ENCODE results near the gene DCAF16. TPM values are rescaled to one million over a fixed set of nuclear protein-coding genes. Genes with fewer than 3 reads are reported as not detected.
A peak's percentile ranks its signal among the peaks of the same experiment; 100 is the strongest.

DCAF16 gene
- total RNA-seq, 2 donors from 2014 or later = 20.4 to 34.0 TPM

GRCh38 chr4:17823871-17824669 is 13.5 kb upstream of the DCAF16 start:
- H3K27me3 ChIP-seq = no peaks in the 10 kb centered on the region
- TF ChIP-seq CTCF (IDR thresholded peaks at IDR 0.05) = no peak
- H3K4me3 ChIP-seq = no peak overlapping the region
- H3K9me3 ChIP-seq = no peaks in the 10 kb centered on the region
- no peak overlapping the region for H3K9ac ChIP-seq (ENCODE audit: low read depth in 2 of 2, low read length in 2 of 2)
- no peak overlapping the region for H3K27ac ChIP-seq
- no peaks in the 10 kb centered on the region for H3K36me3 ChIP-seq
- intact Hi-C loops (cut with DNase I) = no loop called here
- no peaks in the 10 kb centered on the region for H3K4me1 ChIP-seq
- DNase-seq = no peak

GRCh38 chr4:17817027-17817426 is 6.5 kb upstream of the DCAF16 start:
- TF ChIP-seq CTCF (IDR thresholded peaks at IDR 0.05) = peak; percentile 26
- no peak for DNase-seq
- intact Hi-C loops (cut with DNase I) = loop anchor here (5.0 to 10.0 kb wide), 2 partner anchors 558 to 775 kb away; no protein-coding TSS in a partner anchor

GRCh38 chr4:17816142-17816541 is 5.6 kb upstream of the DCAF16 start:
- no peaks in the 10 kb centered on the region for H3K36me3 ChIP-seq
- no peak overlapping the region for H3K9ac ChIP-seq (ENCODE audit: low read depth in 2 of 2, low read length in 2 of 2)
- no peak for TF ChIP-seq CTCF (IDR thresholded peaks at IDR 0.05)
- no peak for DNase-seq
- peaks cover 5% of the 10 kb centered on the region for H3K4me1 ChIP-seq
- no peaks in the 10 kb centered on the region for H3K9me3 ChIP-seq
- no peak overlapping the region for H3K27ac ChIP-seq
- H3K27me3 ChIP-seq = no peaks in the 10 kb centered on the region
- intact Hi-C loops (cut with DNase I) = loop anchor here (5.0 to 10.0 kb wide), 2 partner anchors 559 to 776 kb away; no protein-coding TSS in a partner anchor
- H3K4me3 ChIP-seq = no peak overlapping the region

More at GRCh38 chr4:17817027-17817426, 6.5 kb upstream of the DCAF16 start:
- Histone ChIP-seq H3K4me3 (no peak overlapping the region), H3K9me3 (no peaks in the 10 kb centered on the region), H3K27me3 (no peaks in the 10 kb centered on the region), H3K27ac (no peak overlapping the region), H3K9ac (ENCODE audit: low read depth in 2 of 2, low read length in 2 of 2) (no peak overlapping the region), H3K4me1 (peaks cover 5% of the 10 kb centered on the region), H3K36me3 (no peaks in the 10 kb centered on the region)

- H3K9me3 ChIP-seq = no peaks in the 10 kb centered on the region
- no peaks in the 10 kb centered on the region for H3K36me3 ChIP-seq
- intact Hi-C loops (cut with DNase I) = loop anchor here (5.0 to 10.0 kb wide), 2 partner anchors 208 to 561 kb away; partner anchors contain the start of gene LCORL
- no peak overlapping the region for H3K9ac ChIP-seq (ENCODE audit: low read depth in 2 of 2, low read length in 2 of 2)
- no peak for DNase-seq
- H3K4me3 ChIP-seq = no peak overlapping the region
- no peak overlapping the region for H3K27ac ChIP-seq
- H3K27me3 ChIP-seq = no peaks in the 10 kb centered on the region
- peaks cover 8% of the 10 kb centered on the region for H3K4me1 ChIP-seq
- no peak for TF ChIP-seq CTCF (IDR thresholded peaks at IDR 0.05)
Measured at GRCh38 chr4:17814140-17814539, 3.6 kb upstream of the DCAF16 start.

- no peak for DNase-seq
- TF ChIP-seq CTCF (IDR thresholded peaks at IDR 0.05) = no peak
- no peaks in the 10 kb centered on the region for H3K27me3 ChIP-seq
- no peak overlapping the region for H3K27ac ChIP-seq
- no peak overlapping the region for H3K9ac ChIP-seq (ENCODE audit: low read depth in 2 of 2, low read length in 2 of 2)
- no peaks in the 10 kb centered on the region for H3K36me3 ChIP-seq
- intact Hi-C loops (cut with DNase I) = loop anchor here (5.0 to 10.0 kb wide), 2 partner anchors 210 to 562 kb away; partner anchors contain the start of gene LCORL
- peaks cover 18% of the 10 kb centered on the region for H3K4me1 ChIP-seq
- no peak overlapping the region for H3K4me3 ChIP-seq
- H3K9me3 ChIP-seq = no peaks in the 10 kb centered on the region
Measured at GRCh38 chr4:17812801-17813200, 2.2 kb upstream of the DCAF16 start.
